SU-DHL-6 (cell line): ENCODE measurements around the gene JAKMIP1.
"Not testable (repeated sequence)": the region's sequence is repeated elsewhere in the genome, so short reads cannot be mapped to it uniquely, and the experiment has no call there.

Experiments
- H2AFZ ChIP-seq: fragments of 200-600 bp; sonication (generic); 2 replicates; pipeline ENCODE4 v1.6.1; 2014; ENCODE audit warnings: low read depth, mild to moderate bottlenecking, moderate library complexity, mixed read lengths, antibody characterized with exemption, low read length; ENCODE audit not compliant: severe bottlenecking
- H3F3A ChIP-seq: fragments of 200-600 bp; shearing (Covaris generic); 2 replicates; pipeline ENCODE4 v1.6.0; 2016; ENCODE audit warnings: antibody characterized with exemption, mild to moderate bottlenecking; ENCODE audit not compliant: insufficient read depth
- H3K27ac ChIP-seq: fragments of 200-600 bp; sonication (generic); 2 replicates; pipeline ENCODE4 v1.5.1; 2016; ENCODE audit warnings: low read depth, mild to moderate bottlenecking, low read length, moderate library complexity, mixed read lengths
- H3K27me3 ChIP-seq: fragments of 200-600 bp; sonication (generic), shearing (Covaris generic); 2 replicates; pipeline ENCODE4 v1.6.0; 2014; ENCODE audit warnings: mild to moderate bottlenecking, low read length
- H3K36me3 ChIP-seq: fragments of 200-600 bp; sonication (generic); 2 replicates; pipeline ENCODE4 v1.6.1; 2014; ENCODE audit warnings: mild to moderate bottlenecking, low read length, mixed read lengths
- H3K4me2 ChIP-seq: fragments of 300-600, 200-600 bp; shearing (Covaris generic), sonication (generic); 2 replicates; pipeline ENCODE4 v1.6.0; 2014; ENCODE audit warnings: low read length, low read depth, mild to moderate bottlenecking; ENCODE audit not compliant: poor library complexity, severe bottlenecking
- H3K4me3 ChIP-seq: fragments of 200-600 bp; sonication (generic); 2 replicates; pipeline ENCODE4 v1.5.1; 2014; ENCODE audit warnings: antibody characterized with exemption, low read length, mild to moderate bottlenecking, mixed read lengths; ENCODE audit not compliant: insufficient read depth, poor library complexity, severe bottlenecking
- H3K79me2 ChIP-seq: fragments of 200-600 bp; sonication (generic); 2 replicates; pipeline ENCODE4 v1.6.1; 2014; ENCODE audit warnings: mild to moderate bottlenecking, low read length, moderate library complexity; ENCODE audit not compliant: insufficient read depth
- H3K9ac ChIP-seq: fragments of 200-600 bp; sonication (generic); 2 replicates; pipeline ENCODE4 v1.7.0; 2014; ENCODE audit warnings: mild to moderate bottlenecking, low read length
- H3K9me2 ChIP-seq: fragments of 200-600 bp; sonication (generic); replicated peaks from 2 replicates; pipeline ENCODE4 v1.6.1; 2014; ENCODE audit warnings: low read length; ENCODE audit not compliant: insufficient read depth
- H3K9me3 ChIP-seq: fragments of 200-600 bp; sonication (generic); 2 replicates; pipeline ENCODE4 v1.6.1; 2014; ENCODE audit warnings: low read length, mixed read lengths; ENCODE audit not compliant: insufficient read depth
- H4K20me1 ChIP-seq: fragments of 200-600 bp; sonication (generic); 2 replicates; pipeline ENCODE4 v1.6.1; 2014; ENCODE audit warnings: low read depth, mild to moderate bottlenecking, antibody characterized with exemption, low read length, moderate library complexity, mixed read lengths
- EZH2phosphoT487 ChIP-seq: fragments of 200-600 bp; sonication (generic), shearing (Covaris generic); conservative IDR thresholded peaks from 2 replicates; pipeline ENCODE4 v1.6.1; 2018; ENCODE audit warnings: mild to moderate bottlenecking, antibody characterized with exemption, low read length, moderate library complexity, mixed read lengths
- TF ChIP-seq, protein P1 (sequence below): fragments of 200-600 bp; sonication (generic); IDR thresholded peaks from one replicate; pipeline ENCODE4 v1.5.1; 2017; ENCODE audit warnings: antibody characterized with exemption, mild to moderate bottlenecking, low read length, moderate library complexity; ENCODE audit not compliant: insufficient read depth, poor library complexity, severe bottlenecking

The JAKMIP1 gene

DNA sequence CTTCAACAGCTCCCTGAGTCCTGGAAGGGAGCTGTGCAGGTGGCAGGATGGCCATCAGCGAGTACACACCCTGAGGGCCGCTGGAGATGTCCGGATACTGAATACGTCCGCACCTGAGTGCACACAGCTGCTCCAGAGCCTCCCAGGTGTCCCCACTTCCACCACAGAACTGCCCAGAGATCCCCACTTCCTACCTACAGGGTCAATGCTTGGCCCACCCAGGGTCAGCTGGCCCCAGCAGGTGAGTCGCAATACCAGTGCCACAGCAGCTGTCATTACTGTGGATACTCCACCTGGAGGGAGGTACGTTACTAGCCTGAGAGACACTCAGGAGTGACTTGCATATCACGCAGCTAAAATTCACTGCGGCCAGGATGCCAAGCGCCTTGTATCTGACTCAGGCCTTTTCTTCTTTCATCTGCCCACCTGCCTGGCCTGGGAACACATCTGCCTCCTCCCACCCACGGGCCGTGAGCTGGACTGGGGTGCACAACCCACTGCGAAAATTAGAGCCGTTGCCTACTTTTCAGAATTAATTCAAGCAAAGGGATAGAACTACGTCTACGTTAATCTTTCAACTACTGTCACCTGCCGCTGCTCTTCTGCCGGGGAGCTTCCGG, 191.5 kb downstream of the JAKMIP1 start:
- H3K27ac ChIP-seq: no peak overlapping the region
- TF ChIP-seq EZH2phosphoT487: no peak
- TF ChIP-seq, protein P1, sequence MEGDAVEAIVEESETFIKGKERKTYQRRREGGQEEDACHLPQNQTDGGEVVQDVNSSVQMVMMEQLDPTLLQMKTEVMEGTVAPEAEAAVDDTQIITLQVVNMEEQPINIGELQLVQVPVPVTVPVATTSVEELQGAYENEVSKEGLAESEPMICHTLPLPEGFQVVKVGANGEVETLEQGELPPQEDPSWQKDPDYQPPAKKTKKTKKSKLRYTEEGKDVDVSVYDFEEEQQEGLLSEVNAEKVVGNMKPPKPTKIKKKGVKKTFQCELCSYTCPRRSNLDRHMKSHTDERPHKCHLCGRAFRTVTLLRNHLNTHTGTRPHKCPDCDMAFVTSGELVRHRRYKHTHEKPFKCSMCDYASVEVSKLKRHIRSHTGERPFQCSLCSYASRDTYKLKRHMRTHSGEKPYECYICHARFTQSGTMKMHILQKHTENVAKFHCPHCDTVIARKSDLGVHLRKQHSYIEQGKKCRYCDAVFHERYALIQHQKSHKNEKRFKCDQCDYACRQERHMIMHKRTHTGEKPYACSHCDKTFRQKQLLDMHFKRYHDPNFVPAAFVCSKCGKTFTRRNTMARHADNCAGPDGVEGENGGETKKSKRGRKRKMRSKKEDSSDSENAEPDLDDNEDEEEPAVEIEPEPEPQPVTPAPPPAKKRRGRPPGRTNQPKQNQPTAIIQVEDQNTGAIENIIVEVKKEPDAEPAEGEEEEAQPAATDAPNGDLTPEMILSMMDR: no peak

DNA sequence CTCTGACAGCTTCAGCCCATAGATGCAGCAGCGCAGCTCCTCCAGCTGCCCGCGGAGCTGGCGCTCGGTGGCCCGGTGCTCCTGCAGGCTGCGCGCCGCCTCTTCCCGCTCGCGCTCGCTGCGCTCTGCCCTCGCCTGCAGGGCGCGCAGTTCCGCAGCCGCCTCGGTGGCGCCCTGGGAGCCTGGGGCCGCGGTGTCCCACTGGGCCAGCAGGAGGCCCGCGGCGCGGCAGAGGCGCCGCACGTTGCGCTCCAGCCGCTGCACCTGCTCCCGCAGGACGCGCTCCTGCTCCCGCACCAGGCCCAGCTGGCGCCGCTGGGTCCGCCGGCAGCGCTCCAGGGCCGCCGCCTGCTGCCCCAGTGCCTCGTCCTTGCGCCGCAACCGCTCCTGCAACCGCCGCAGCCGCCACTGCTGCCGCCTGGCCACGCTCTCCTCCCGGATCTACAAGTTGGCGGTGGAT, 192.2 kb downstream of the JAKMIP1 start:
- no peak overlapping the region for H3K4me2 ChIP-seq
- no peaks in the 10 kb centered on the region for H3F3A ChIP-seq
- no peaks in the 10 kb centered on the region for H4K20me1 ChIP-seq
- H3K79me2 ChIP-seq: no peaks in the 10 kb centered on the region
- no peak overlapping the region for H2AFZ ChIP-seq
- TF ChIP-seq, protein P1: no peak
- no peak for TF ChIP-seq EZH2phosphoT487
- H3K9me3 ChIP-seq: no peaks in the 10 kb centered on the region
- no peaks in the 10 kb centered on the region for H3K36me3 ChIP-seq
- no peak overlapping the region for H3K27ac ChIP-seq
- no peak overlapping the region for H3K4me3 ChIP-seq
- H3K9me2 ChIP-seq: no peaks in the 10 kb centered on the region
- H3K27me3 ChIP-seq: no peaks in the 10 kb centered on the region
- no peak overlapping the region for H3K9ac ChIP-seq

More for the DNA sequence above, 191.5 kb downstream of the JAKMIP1 start:
- no peaks in the 10 kb centered on the region for H3K9me3 ChIP-seq
- H3F3A ChIP-seq: no peaks in the 10 kb centered on the region
- no peak overlapping the region for H3K9ac ChIP-seq
- no peak overlapping the region for H3K4me2 ChIP-seq
- no peaks in the 10 kb centered on the region for H4K20me1 ChIP-seq
- H2AFZ ChIP-seq: no peak overlapping the region
- H3K9me2 ChIP-seq: no peaks in the 10 kb centered on the region
- H3K36me3 ChIP-seq: no peaks in the 10 kb centered on the region
- no peaks in the 10 kb centered on the region for H3K79me2 ChIP-seq
- H3K27me3 ChIP-seq: no peaks in the 10 kb centered on the region
- H3K4me3 ChIP-seq: no peak overlapping the region

DNA sequence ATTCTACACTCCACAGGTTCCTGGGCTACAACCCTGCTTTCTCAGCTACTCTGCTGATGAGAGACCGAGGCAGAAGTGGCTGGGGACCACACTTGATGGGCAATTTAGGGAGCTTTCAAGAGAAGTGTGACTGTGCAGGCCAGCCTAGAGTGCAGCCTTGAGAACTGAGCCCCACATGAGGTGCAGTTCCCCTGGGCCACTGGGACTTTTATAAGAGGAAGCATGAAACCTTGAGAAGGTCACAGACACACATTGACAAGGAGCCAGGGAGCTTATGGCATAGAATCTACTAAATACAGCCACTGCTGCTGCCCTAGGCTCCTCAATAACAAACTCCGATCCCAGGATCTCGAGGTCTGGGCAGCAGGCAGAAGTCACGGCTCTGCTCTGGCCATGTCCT, 195.2 kb downstream of the JAKMIP1 start:
- no peaks in the 10 kb centered on the region for H3K9me3 ChIP-seq
- no peak overlapping the region for H3K4me3 ChIP-seq
- no peak overlapping the region for H3K4me2 ChIP-seq
- no peak overlapping the region for H3K27ac ChIP-seq
- H3K79me2 ChIP-seq: no peaks in the 10 kb centered on the region
- no peak overlapping the region for H3K9ac ChIP-seq
- H3K9me2 ChIP-seq: no peaks in the 10 kb centered on the region
- H4K20me1 ChIP-seq: no peaks in the 10 kb centered on the region
- no peaks in the 10 kb centered on the region for H3F3A ChIP-seq
- TF ChIP-seq, protein P1: no peak
- no peak for TF ChIP-seq EZH2phosphoT487
- H2AFZ ChIP-seq: no peak overlapping the region
- H3K27me3 ChIP-seq: no peaks in the 10 kb centered on the region
- no peaks in the 10 kb centered on the region for H3K36me3 ChIP-seq

- H3K79me2 ChIP-seq, H2AFZ ChIP-seq, H3K27me3 ChIP-seq, H3K27ac ChIP-seq, H3K9me2 ChIP-seq, H3F3A ChIP-seq, H3K4me2 ChIP-seq, H3K9ac ChIP-seq, H3K9me3 ChIP-seq, H4K20me1 ChIP-seq, H3K4me3 ChIP-seq, H3K36me3 ChIP-seq: not testable (repeated sequence)
Observed at GRCh38 chr4:6003485-6003884, 196.9 kb downstream of the JAKMIP1 start.
